Parathyroid adenoma (tissue), 2 donors: ENCODE results near the gene PCNT.

Experiments used
- H2AFZ ChIP-seq: fragments of 300-600 bp; sonication (generic); one replicate; pipeline ENCODE4 v1.7.0; 2017; ENCODE audit warnings: antibody characterized with exemption, mild to moderate bottlenecking
- H3K27ac ChIP-seq: fragments of 300-600 bp; sonication (generic); one replicate; pipeline ENCODE4 v1.7.0; 2017
- H3K27me3 ChIP-seq: fragments of 300-600 bp; sonication (generic); one replicate; pipeline ENCODE4 v1.7.0; 2017; ENCODE audit warnings: low read length; ENCODE audit not compliant: control insufficient read depth, insufficient read depth
- H3K36me3 ChIP-seq: fragments of 300-600 bp; sonication (generic); one replicate; pipeline ENCODE4 v1.7.0; 2017; ENCODE audit warnings: low read length; ENCODE audit not compliant: control insufficient read depth, insufficient read depth
- H3K4me1 ChIP-seq: fragments of 300-600 bp; sonication (generic); one replicate; pipeline ENCODE4 v1.7.0; 2017; ENCODE audit warnings: control low read depth
- H3K4me2 ChIP-seq: fragments of 300-600 bp; sonication (generic); one replicate; pipeline ENCODE4 v1.7.0; 2017; ENCODE audit warnings: low read length
- H3K4me3 ChIP-seq: fragments of 300-600 bp; sonication (generic); one replicate; pipeline ENCODE4 v1.7.0; 2017; ENCODE audit warnings: low read depth, low read length
- H3K79me2 ChIP-seq: fragments of 300-600 bp; sonication (generic); one replicate; pipeline ENCODE4 v1.7.0; 2017; ENCODE audit warnings: control low read depth
- H3K9ac ChIP-seq: fragments of 300-600 bp; sonication (generic); one replicate; pipeline ENCODE4 v1.7.0; 2017; ENCODE audit warnings: mild to moderate bottlenecking
- H3K9me3 ChIP-seq: fragments of 300-600 bp; sonication (generic); one replicate; pipeline ENCODE4 v1.7.0; 2017; ENCODE audit warnings: low read length; ENCODE audit not compliant: control insufficient read depth
- TF ChIP-seq, protein P1 (sequence below): fragments of 300-600 bp; sonication (generic); IDR thresholded peaks from one replicate; pipeline ENCODE4 v1.7.0; 2017; ENCODE audit warnings: antibody characterized with exemption, mild to moderate bottlenecking
- donor health status: primary hyperparathyroidism.

PCNT gene

DNA sequence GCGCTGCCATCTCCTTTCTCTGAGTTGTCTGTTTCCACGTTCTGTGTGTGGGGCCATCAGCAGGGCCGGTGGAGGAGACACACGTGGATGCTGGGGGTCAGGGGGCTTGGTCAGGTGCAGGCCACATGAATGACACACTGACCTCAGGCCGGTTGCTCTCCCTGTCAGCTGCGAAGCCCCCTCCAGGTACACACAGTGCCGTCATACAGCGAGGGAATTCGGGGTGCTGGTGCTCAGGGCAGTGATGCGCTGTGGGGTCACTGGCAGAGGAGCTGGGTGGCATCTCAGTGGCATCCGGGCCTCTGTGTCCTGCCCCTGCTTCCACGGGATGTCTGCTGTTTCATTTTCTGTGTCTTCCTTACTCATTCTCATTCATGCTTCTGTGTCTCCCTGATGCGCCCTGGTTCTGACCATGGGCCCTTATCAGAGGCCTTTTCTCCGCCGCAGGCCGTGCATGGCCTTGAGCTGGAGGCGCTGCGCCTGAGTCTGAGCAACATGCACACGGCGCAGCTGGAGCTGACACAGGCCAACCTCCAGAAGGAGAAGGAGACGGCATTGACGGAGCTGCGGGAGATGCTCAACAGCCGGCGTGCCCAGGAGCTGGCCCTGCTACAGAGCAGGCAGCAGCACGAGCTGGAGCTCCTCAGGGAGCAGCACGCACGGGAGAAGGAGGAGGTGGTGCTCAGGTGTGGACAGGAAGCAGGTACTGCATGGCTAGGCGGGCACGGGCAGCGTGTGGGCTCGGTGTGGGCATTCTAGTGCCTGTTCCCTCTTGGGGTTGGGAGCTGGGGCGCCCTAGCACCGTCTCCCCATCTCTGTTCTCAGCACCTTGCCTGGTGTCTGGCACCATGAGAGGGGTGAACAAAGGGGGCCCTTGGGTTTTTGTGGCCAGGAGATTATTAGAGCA lies 22.6 kb downstream of the PCNT start:
- no peak overlapping the region for H3K4me2 ChIP-seq
- H3K9ac ChIP-seq, result no peak overlapping the region
- TF ChIP-seq, protein P1, sequence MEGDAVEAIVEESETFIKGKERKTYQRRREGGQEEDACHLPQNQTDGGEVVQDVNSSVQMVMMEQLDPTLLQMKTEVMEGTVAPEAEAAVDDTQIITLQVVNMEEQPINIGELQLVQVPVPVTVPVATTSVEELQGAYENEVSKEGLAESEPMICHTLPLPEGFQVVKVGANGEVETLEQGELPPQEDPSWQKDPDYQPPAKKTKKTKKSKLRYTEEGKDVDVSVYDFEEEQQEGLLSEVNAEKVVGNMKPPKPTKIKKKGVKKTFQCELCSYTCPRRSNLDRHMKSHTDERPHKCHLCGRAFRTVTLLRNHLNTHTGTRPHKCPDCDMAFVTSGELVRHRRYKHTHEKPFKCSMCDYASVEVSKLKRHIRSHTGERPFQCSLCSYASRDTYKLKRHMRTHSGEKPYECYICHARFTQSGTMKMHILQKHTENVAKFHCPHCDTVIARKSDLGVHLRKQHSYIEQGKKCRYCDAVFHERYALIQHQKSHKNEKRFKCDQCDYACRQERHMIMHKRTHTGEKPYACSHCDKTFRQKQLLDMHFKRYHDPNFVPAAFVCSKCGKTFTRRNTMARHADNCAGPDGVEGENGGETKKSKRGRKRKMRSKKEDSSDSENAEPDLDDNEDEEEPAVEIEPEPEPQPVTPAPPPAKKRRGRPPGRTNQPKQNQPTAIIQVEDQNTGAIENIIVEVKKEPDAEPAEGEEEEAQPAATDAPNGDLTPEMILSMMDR, result no peak

GRCh38 chr21:46347203-46347550 lies 23.2 kb downstream of the PCNT start:
- Histone ChIP-seq H3K9ac (no peak overlapping the region), H3K27ac (no peak overlapping the region), H3K4me3 (no peak overlapping the region), H2AFZ (no peak overlapping the region), H3K27me3 (no peaks in the 10 kb centered on the region), H3K4me1 (no peaks in the 10 kb centered on the region), H3K79me2 (no peaks in the 10 kb centered on the region), H3K36me3 (no peaks in the 10 kb centered on the region), H3K9me3 (no peaks in the 10 kb centered on the region), H3K4me2 (no peak overlapping the region)
- TF ChIP-seq, protein P1, result no peak

More for the DNA sequence above, 22.6 kb downstream of the PCNT start:
- H3K9me3 ChIP-seq, result no peaks in the 10 kb centered on the region
- no peak overlapping the region for H2AFZ ChIP-seq
- no peaks in the 10 kb centered on the region for H3K36me3 ChIP-seq
- H3K4me3 ChIP-seq, result no peak overlapping the region
- no peaks in the 10 kb centered on the region for H3K79me2 ChIP-seq
- H3K27me3 ChIP-seq, result no peaks in the 10 kb centered on the region
- no peak overlapping the region for H3K27ac ChIP-seq
- H3K4me1 ChIP-seq, result no peaks in the 10 kb centered on the region

GRCh38 chr21:46347791-46348381 lies 23.9 kb downstream of the PCNT start:
- no peak overlapping the region for H2AFZ ChIP-seq
- H3K9ac ChIP-seq, result no peak overlapping the region
- no peaks in the 10 kb centered on the region for H3K9me3 ChIP-seq
- H3K4me2 ChIP-seq, result no peak overlapping the region
- no peaks in the 10 kb centered on the region for H3K4me1 ChIP-seq
- no peaks in the 10 kb centered on the region for H3K27me3 ChIP-seq
- H3K79me2 ChIP-seq, result no peaks in the 10 kb centered on the region
- no peak overlapping the region for H3K27ac ChIP-seq
- TF ChIP-seq, protein P1, result no peak
- no peaks in the 10 kb centered on the region for H3K36me3 ChIP-seq
- no peak overlapping the region for H3K4me3 ChIP-seq

DNA sequence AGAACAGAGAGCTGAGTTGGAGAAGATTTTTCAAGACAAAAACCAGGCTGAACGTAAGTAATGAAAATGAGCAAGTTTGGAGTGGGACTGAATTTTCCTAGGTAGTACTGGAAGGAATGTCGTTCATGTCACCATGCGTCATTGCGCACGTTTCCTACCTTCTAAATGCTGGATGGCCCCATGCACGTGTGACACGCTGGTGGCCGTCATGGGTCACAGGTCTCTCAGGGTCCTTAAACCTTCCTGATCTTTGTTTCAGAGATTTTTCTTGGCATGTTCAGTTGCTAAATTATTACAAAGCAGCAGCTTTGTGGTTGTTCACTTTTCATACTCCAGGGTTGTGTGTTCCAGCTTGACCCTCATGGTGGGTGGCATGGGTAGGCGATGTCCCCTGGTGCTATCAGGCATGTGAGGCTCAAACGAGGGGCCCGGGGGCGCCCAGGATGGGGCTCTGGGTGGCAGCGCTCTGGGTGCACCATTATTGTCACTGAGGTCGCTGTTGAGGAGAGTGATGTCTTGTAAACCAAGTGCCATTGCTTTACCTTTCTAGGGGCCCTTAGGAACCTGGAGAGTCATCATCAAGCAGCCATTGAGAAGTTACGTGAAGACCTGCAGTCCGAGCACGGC lies 25.3 kb downstream of the PCNT start:
- Histone ChIP-seq H3K9ac (no peak overlapping the region), H3K9me3 (no peaks in the 10 kb centered on the region), H3K4me1 (no peaks in the 10 kb centered on the region), H3K79me2 (no peaks in the 10 kb centered on the region), H2AFZ (no peak overlapping the region), H3K27me3 (no peaks in the 10 kb centered on the region), H3K27ac (no peak overlapping the region), H3K36me3 (no peaks in the 10 kb centered on the region), H3K4me3 (no peak overlapping the region), H3K4me2 (no peak overlapping the region)
- TF ChIP-seq, protein P1, result no peak
